Measurements from ENCODE around the gene ELAVL4.

Gene ELAVL4

GRCh38 chr1:50112193-50112592 is 3.5 kb downstream of the ELAVL4 start:
- TF ChIP-seq ZFX (IDR thresholded peaks at IDR 0.05) (no peak), CTCF (conservative IDR thresholded peaks at IDR 0.05) (no peak)
- H3K27ac ChIP-seq: no peak overlapping the region

GRCh38 chr1:50123071-50123470 is 14.4 kb downstream of the ELAVL4 start:
- no peak overlapping the region for H3K27ac ChIP-seq
- TF ChIP-seq CTCF (conservative IDR thresholded peaks at IDR 0.05) (no peak), ZFX (IDR thresholded peaks at IDR 0.05) (no peak)

GRCh38 chr1:50126927-50127715 is 18.4 kb downstream of the ELAVL4 start:
- TF ChIP-seq CTCF (conservative IDR thresholded peaks at IDR 0.05): no peak
- no peak for TF ChIP-seq ZFX (IDR thresholded peaks at IDR 0.05)
- no peak overlapping the region for H3K27ac ChIP-seq

- H3K27ac ChIP-seq: no peak overlapping the region
- TF ChIP-seq CTCF (conservative IDR thresholded peaks at IDR 0.05) (no peak), ZFX (IDR thresholded peaks at IDR 0.05) (no peak)
Observed at GRCh38 chr1:50129201-50129600, 20.5 kb downstream of the ELAVL4 start.

- H3K27ac ChIP-seq: no peak overlapping the region
- no peak for TF ChIP-seq CTCF (conservative IDR thresholded peaks at IDR 0.05)
- TF ChIP-seq ZFX (IDR thresholded peaks at IDR 0.05): no peak
Observed at GRCh38 chr1:50132347-50132894, 23.7 kb downstream of the ELAVL4 start.

GRCh38 chr1:50135716-50136115 is 27.0 kb downstream of the ELAVL4 start:
- TF ChIP-seq CTCF (conservative IDR thresholded peaks at IDR 0.05) (no peak), ZFX (IDR thresholded peaks at IDR 0.05) (no peak)
- no peak overlapping the region for H3K27ac ChIP-seq

- no peak for TF ChIP-seq CTCF (conservative IDR thresholded peaks at IDR 0.05)
- no peak for TF ChIP-seq ZFX (IDR thresholded peaks at IDR 0.05)
- H3K27ac ChIP-seq: no peak overlapping the region
Observed at GRCh38 chr1:50139339-50140181, 30.8 kb downstream of the ELAVL4 start.
